ENCODE measurements around the gene CHML. TPM values are rescaled to one million over a fixed set of nuclear protein-coding genes. Genes with fewer than 3 reads are reported as not detected.

The CHML gene
- total RNA-seq, 1 donor from 2014 or later, result 5.7 TPM

- intact Hi-C loops (cut with DNase I), result loop anchor here (10.0 kb wide), 1 partner anchor 215 kb away; the partner anchor contains the start of gene EXO1
- no peak for DNase-seq (ENCODE audit: low spot score)
Observed at GRCh38 chr1:241630005-241630404, 10.2 kb downstream of the CHML start.

GRCh38 chr1:241627453-241628259, 12.5 kb downstream of the CHML start:
- intact Hi-C loops (cut with DNase I), result no loop called here

GRCh38 chr1:241624935-241625334, 15.2 kb downstream of the CHML start:
- DNase-seq (ENCODE audit: low spot score), result no peak
- intact Hi-C loops (cut with DNase I), result loop anchor here (5.0 kb wide), 1 partner anchor 93 kb away; the partner anchor contains the start of gene KMO

More at GRCh38 chr1:241627453-241628259, 12.5 kb downstream of the CHML start:
- no peak for DNase-seq (ENCODE audit: low spot score)

GRCh38 chr1:241622669-241623068, 17.5 kb downstream of the CHML start:
- DNase-seq (ENCODE audit: low spot score), result no peak
- intact Hi-C loops (cut with DNase I), result loop anchor here (5.0 kb wide), 1 partner anchor 90 kb away; the partner anchor contains the start of gene KMO

GRCh38 chr1:241617426-241617825, 22.7 kb downstream of the CHML start:
- DNase-seq (ENCODE audit: low spot score), result no peak
- intact Hi-C loops (cut with DNase I), result loop anchor here (10.0 kb wide), 1 partner anchor 377 kb away; the partner anchor contains the start of gene MAP1LC3C

- intact Hi-C loops (cut with DNase I), result loop anchor here (10.0 kb wide), 1 partner anchor 379 kb away; the partner anchor contains the start of gene MAP1LC3C
- no peak for DNase-seq (ENCODE audit: low spot score)
Observed at GRCh38 chr1:241615043-241615974, 24.9 kb downstream of the CHML start.

GRCh38 chr1:241614572-241614971, 25.6 kb downstream of the CHML start:
- intact Hi-C loops (cut with DNase I), result loop anchor here (5.0 to 10.0 kb wide), 2 partner anchors 223 to 380 kb away; partner anchors contain the start of gene MAP1LC3C
- DNase-seq (ENCODE audit: low spot score), result no peak

GRCh38 chr1:241614144-241614543, 26.0 kb downstream of the CHML start:
- intact Hi-C loops (cut with DNase I), result loop anchor here (5.0 to 10.0 kb wide), 2 partner anchors 223 to 381 kb away; partner anchors contain the start of gene MAP1LC3C
- no peak for DNase-seq (ENCODE audit: low spot score)

GRCh38 chr1:241612533-241613477, 27.4 kb downstream of the CHML start:
- DNase-seq (ENCODE audit: low spot score), result no peak
- intact Hi-C loops (cut with DNase I), result loop anchor here (5.0 to 10.0 kb wide), 2 partner anchors 224 to 382 kb away; partner anchors contain the start of gene MAP1LC3C

- intact Hi-C loops (cut with DNase I), result loop anchor here (5.0 to 10.0 kb wide), 2 partner anchors 226 to 383 kb away; partner anchors contain the start of gene MAP1LC3C
- no peak for DNase-seq (ENCODE audit: low spot score)
Observed at GRCh38 chr1:241611736-241612135, 28.4 kb downstream of the CHML start.

- intact Hi-C loops (cut with DNase I), result loop anchor here (5.0 to 10.0 kb wide), 2 partner anchors 226 to 384 kb away; partner anchors contain the start of gene MAP1LC3C
- no peak for DNase-seq (ENCODE audit: low spot score)
Observed at GRCh38 chr1:241611063-241611462, 29.1 kb downstream of the CHML start.

- DNase-seq (ENCODE audit: low spot score), result no peak
- intact Hi-C loops (cut with DNase I), result loop anchor here (5.0 to 10.0 kb wide), 2 partner anchors 227 to 385 kb away; partner anchors contain the start of gene MAP1LC3C
Observed at GRCh38 chr1:241610056-241610815, 29.9 kb downstream of the CHML start.

GRCh38 chr1:241608379-241609033, 31.7 kb downstream of the CHML start:
- intact Hi-C loops (cut with DNase I), result no loop called here
- no peak for DNase-seq (ENCODE audit: low spot score)

GRCh38 chr1:241607497-241607896, 32.7 kb downstream of the CHML start:
- DNase-seq (ENCODE audit: low spot score), result no peak
- intact Hi-C loops (cut with DNase I), result no loop called here

- DNase-seq (ENCODE audit: low spot score), result no peak
- intact Hi-C loops (cut with DNase I), result no loop called here
Observed at GRCh38 chr1:241606544-241606943, 33.6 kb downstream of the CHML start.

GRCh38 chr1:241605146-241605805, 34.9 kb downstream of the CHML start:
- no peak for DNase-seq (ENCODE audit: low spot score)
- intact Hi-C loops (cut with DNase I), result no loop called here
